Fibroblast of gingiva (primary cell): ENCODE measurements around the gene POMGNT1.
A peak's percentile ranks its signal among the peaks of the same experiment; 100 is the strongest.
"Not testable (repeated sequence)": the region's sequence is repeated elsewhere in the genome, so short reads cannot be mapped to it uniquely, and the experiment has no call there.

Experiments used
- DNase-seq: peaks from one replicate; pipeline ENCODE4 v3.0.0-alpha.2; 2011; ENCODE audit warnings: low read depth

The POMGNT1 gene

DNA sequence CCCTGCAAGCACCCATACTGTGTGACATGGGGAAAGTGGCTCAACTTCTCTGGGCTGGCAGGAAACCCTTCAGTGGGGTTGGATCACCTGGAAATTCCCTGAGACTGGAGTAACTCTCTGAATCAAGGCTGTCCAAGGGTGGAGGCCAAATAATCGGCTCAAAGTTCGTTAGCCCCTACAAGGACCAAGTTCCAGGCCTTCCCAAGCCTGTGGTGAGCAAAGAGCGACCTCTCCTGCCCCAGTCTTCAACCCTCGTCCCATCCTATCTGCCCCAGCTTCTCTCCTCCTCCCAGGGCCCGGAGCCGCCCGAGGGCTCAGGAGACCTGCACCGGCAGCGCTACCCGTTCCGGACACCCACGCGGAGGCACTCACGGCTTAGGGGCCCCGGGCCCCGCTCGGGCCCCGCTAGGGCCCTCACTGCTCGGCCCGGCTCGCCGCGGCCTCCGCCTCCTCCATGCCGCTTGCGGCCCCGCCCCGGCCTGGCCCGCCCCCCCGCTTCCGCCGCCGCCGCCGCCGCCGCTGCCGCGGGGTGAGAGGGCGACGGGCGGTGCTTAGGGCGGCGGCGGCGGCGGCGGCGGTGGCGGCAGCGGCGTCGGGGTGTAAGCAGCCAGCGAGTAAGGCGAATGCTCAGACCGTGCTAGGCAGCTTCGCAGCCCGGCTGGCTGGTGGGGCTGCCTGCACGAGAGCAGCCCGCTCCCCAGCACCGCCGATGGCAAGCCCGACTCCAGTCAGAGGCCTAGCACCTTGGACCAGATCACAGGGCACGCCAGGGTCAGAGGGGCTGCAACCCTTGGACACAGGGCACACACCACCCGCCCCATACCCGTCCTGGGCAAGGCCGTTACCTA lies at the start of gene POMGNT1:
POMGNT1 (minus strand) TSS at position 471 of the 848 bp plus-strand sequence. CDS start 613 bp downstream, outside the sequence.
- peak; percentile 57 for DNase-seq

DNA sequence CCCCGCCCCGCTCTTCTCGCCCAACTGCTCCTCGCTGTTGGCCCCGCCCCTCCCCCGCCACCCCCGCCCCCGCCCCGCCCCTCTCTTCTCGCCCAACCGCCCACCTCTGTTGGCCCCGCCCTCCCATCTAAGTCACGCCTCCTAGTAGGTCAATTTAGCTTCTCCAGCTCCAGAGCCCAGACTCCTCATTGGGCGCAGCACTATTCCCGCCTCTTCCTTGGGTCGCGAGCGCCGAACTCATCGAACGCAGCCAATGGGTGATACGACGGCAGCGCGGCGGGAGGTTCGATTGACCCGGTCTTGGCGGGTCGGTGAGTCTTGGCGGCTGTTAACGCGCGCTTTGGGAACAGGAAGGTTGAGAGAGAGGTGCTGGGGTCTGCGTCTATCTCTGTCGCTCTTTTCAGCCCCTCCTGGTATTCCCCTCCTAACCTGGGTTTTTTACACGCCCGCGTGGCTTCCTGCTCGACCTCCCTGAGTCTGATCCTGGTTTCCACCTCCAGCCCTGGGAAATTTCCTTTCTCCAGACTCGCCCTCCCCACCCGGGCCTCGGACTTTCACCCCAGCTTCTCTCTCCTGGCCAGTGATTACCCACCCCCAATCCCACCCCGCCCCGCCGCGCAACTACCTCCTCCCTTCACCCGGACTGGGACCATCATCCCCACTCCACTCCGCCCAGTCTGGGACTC lies 49.3 kb upstream of the POMGNT1 start, which contains the start of gene RAD54L:
RAD54L (plus strand) TSS at position 328 of the 686 bp plus-strand sequence. CDS start 643 bp downstream, outside the sequence.
- peak; percentile 99 for DNase-seq

DNA sequence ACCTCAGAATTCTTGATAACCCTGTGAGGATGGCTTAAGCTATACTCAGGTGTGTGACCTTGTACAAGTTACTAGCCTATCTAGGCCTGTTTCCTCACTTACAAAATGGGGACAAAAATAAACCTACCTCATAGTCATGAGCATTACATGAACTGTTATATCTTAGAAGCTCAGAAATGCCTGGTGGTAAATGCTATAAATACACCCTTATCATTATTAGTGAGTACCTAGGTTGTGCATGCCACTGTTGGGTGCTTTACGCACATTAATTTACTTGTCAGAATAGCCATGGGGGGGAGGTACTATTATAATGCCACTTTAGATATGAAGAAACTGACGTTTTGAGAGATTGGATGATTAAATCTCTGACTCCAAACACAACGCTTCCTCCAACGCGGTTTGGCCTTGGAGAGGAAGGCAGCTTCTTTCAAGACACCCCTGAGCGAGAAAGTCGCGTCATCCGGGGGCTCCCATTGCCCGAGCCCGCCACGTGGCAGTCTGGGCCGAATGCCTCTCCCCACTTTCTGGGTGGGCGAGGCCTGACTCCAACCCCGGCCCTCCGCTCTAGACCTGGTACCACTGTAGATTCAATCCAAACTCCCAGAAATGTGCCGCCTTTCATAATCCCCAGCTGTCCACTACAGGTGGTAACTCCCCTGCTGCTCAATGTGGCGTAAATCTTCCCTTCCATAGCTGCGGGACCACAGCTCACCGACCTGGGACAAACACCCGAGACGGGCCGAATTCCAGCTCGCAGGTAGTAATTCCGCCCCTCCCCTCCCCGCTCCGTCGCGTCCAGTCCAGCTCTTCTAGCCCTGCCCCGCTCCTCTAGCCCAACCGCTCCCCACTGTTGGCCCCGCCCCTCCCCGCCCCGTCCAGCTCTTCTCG lies 48.6 kb upstream of the POMGNT1 start:
- peak; percentile 31 for DNase-seq

GRCh38 chr1:46246136-46246535 lies 47.9 kb upstream of the POMGNT1 start:
- not testable (repeated sequence) for DNase-seq

- DNase-seq, result peak; percentile 9
Observed at GRCh38 chr1:46244656-46245371, 46.6 kb upstream of the POMGNT1 start.

GRCh38 chr1:46243831-46244230 lies 45.6 kb upstream of the POMGNT1 start:
- DNase-seq, result not testable (repeated sequence)

DNA sequence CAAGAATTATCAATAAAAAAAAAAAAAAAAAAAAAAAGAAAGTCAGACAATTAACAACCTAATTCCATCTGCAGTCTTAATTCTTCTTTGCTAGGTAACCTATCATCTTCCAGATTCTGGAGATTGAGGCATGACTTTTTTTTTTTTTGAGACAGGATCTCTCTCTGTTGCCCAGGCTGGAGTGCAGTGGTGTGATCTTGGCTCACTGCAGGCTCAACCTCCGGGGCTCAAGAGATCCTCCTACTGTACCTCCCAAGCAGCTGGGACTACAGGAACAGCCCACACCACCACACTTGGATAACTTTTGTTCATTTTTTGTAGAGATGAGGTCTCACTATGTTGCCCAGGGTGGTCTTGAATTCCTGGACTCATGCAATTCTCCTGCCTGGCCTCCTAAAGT lies 44.7 kb upstream of the POMGNT1 start:
- no peak for DNase-seq

- not testable (repeated sequence) for DNase-seq
Observed at GRCh38 chr1:46241733-46242132, 43.5 kb upstream of the POMGNT1 start.

- DNase-seq, result peak; percentile 21
Observed at GRCh38 chr1:46238865-46239264, 40.6 kb upstream of the POMGNT1 start.

DNA sequence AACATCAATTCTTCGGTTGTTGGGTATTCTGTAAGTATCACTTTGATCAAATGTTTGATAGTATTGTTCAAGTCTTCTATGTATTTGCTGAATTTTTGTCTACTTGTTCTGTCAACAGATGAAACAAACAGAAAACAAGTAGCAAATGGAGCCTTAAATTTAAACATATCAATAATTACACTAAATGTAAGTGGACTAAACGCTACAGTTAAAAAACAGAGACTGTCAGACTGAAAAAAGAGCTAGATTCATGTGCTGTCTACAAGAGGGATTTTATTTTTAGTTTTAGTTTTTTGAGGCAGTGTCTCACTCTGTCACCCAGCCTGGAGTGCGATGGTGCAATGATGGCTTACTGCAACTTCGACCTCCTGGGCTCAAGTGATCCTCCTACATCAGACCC lies 38.6 kb upstream of the POMGNT1 start:
- DNase-seq, result no peak

DNA sequence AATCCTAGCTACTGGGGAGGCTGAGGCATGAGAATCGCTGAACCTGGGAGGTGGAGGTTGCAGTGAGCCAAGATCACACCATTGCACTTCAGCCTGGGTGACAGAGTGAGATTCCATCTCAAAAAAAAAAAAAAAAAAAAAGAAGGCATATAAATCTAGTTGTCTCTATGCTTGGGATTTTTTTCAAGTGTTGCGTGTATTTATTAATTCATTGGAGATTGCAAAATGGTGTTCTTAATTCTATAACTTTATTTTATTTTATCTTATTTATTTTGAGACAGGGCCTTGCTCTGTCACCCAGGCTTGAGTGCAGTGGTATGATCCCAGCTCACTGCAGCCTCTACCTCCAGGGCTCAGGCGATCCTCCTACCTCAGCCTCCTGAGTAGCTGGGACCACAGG lies 33.0 kb upstream of the POMGNT1 start:
- DNase-seq, result not testable (repeated sequence)

DNA sequence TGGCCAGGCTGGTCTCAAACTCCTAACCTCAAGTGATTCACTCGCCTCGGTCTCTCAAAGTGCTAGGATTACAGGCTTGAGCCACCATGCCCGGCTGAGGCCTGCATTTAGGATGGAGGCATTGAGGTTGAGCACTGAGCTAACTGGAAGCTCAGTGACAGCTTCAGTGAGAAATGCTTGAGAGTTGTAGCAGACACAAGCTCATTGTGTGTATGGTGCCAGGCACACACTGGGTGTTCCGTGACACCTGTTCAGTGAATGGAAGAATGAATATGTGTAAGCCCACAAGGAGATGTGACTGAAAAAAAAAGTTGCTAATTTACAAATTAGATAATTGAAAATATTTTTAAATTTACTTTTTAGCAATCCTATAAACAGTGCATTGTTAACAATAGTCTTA lies 26.7 kb upstream of the POMGNT1 start:
- DNase-seq, result no peak

- peak; percentile 82 for DNase-seq
Observed at GRCh38 chr1:46223472-46223943, 25.3 kb upstream of the POMGNT1 start.

GRCh38 chr1:46223055-46223454 lies 24.8 kb upstream of the POMGNT1 start:
- not testable (repeated sequence) for DNase-seq

DNA sequence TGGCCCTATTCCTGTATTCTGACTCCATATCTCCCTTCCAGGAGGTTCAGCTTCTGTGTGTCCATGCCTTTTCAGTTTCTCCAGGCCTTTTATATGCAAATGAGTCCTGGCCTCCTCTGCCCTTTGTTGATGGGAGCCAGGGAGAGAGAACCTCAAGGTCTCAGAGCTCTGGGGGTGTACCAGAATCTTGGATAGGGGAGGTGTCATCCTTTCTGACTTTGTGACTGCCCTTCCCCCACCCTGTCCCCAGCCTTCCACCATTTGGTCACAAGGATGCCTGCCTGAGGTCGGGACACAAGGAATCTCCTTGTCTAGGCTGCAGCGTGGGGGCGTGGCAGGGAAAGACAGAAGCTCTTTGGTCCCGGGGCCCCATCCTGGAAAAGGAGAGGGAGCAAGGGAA lies 23.5 kb upstream of the POMGNT1 start:
- no peak for DNase-seq

DNA sequence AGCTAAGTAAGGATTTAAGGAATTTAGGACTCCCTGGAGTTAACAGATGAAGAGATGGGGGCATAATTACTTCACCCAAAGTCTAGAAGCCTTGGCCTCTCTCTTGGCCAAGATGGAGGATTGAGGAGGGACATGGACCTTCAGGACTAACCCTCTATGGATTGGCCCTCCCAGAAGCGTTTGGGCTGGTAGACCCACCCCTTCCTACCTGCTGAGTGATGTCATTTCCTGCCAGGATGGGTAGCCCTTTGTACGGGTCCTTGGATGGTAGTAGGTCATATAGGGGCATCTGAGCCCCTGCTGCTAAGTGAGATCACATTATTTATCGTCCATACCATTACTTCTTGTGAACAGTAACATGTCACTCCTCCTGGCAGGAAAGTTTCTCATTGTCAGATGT lies 22.6 kb upstream of the POMGNT1 start:
- no peak for DNase-seq

- DNase-seq, result no peak
Observed at GRCh38 chr1:46219551-46220520, 21.6 kb upstream of the POMGNT1 start.

GRCh38 chr1:46218443-46218842 lies 20.2 kb upstream of the POMGNT1 start:
- DNase-seq, result no peak

DNA sequence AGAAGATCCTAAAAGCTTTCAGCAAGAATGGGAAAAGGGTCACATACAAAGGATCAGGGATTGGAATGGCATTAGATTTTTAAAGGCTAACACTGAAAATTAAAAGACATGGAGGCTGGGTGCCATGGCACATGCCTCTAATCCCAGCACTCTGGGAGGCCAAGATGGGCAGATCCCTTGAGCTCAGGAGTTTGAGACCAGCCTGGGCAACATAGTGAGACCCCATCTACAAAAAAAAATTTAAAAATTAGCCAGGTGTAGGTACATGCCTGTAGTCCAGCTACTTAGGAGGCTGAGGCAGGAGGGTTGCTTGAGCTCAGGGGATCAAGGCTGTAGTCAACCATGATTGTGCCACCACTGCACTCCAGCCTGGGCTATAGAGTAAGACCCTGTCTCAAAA lies 17.3 kb upstream of the POMGNT1 start:
- no peak for DNase-seq

GRCh38 chr1:46211051-46211450 lies 12.8 kb upstream of the POMGNT1 start:
- no peak for DNase-seq
